Measurements from ENCODE around the gene UPP2.

GRCh38 chr2:158104903-158105302, 3.2 kb downstream of the UPP2 start:
- TF ChIP-seq POLR2A (IDR thresholded peaks at IDR 0.05): no peak
- TF ChIP-seq, protein P1, sequence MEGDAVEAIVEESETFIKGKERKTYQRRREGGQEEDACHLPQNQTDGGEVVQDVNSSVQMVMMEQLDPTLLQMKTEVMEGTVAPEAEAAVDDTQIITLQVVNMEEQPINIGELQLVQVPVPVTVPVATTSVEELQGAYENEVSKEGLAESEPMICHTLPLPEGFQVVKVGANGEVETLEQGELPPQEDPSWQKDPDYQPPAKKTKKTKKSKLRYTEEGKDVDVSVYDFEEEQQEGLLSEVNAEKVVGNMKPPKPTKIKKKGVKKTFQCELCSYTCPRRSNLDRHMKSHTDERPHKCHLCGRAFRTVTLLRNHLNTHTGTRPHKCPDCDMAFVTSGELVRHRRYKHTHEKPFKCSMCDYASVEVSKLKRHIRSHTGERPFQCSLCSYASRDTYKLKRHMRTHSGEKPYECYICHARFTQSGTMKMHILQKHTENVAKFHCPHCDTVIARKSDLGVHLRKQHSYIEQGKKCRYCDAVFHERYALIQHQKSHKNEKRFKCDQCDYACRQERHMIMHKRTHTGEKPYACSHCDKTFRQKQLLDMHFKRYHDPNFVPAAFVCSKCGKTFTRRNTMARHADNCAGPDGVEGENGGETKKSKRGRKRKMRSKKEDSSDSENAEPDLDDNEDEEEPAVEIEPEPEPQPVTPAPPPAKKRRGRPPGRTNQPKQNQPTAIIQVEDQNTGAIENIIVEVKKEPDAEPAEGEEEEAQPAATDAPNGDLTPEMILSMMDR (IDR thresholded peaks at IDR 0.05 in 4 of 5, conservative IDR thresholded peaks at IDR 0.05 in 1 of 5): no peak

Data from gastrocnemius medialis (tissue), 4 donors.